Stimulated activated CD4-positive, alpha-beta T cell treated with anti-CD3 and anti-CD28 coated beads, Interleukin-12 subunit alpha, Interleukin-12 subunit beta, amount 100 ng/mL, for 48 hours (primary cell): ENCODE results near the gene ASB7.

ENCODE experiments used
- DNase-seq, 3 donors: peaks; one replicate each; pipeline ENCODE4 v3.0.0-alpha.2; 2020; ENCODE audit warnings: low read depth in 2 of 3, low spot score in 1 of 3

ASB7 gene

DNA sequence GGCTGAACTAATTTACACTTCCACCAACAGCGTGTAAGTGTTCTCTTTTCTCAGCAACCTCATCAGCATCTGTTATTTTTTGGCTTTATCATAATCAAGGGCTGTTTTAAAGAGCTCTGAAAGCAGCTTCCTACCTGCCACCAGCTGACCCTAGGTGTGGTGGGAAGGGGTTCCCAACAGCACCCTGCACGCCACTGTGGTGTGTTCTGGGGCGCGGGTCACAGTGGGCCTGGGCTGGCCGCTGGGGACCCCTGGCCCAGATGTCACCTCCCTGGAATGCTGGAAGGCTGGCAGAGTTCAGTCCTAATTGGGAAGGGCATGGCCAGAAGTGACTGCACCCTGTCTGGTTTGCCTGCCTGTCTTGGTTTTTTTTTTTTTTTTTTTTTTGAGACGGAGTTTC lies 82.2 kb downstream of the ASB7 start:
- no peak for DNase-seq

DNA sequence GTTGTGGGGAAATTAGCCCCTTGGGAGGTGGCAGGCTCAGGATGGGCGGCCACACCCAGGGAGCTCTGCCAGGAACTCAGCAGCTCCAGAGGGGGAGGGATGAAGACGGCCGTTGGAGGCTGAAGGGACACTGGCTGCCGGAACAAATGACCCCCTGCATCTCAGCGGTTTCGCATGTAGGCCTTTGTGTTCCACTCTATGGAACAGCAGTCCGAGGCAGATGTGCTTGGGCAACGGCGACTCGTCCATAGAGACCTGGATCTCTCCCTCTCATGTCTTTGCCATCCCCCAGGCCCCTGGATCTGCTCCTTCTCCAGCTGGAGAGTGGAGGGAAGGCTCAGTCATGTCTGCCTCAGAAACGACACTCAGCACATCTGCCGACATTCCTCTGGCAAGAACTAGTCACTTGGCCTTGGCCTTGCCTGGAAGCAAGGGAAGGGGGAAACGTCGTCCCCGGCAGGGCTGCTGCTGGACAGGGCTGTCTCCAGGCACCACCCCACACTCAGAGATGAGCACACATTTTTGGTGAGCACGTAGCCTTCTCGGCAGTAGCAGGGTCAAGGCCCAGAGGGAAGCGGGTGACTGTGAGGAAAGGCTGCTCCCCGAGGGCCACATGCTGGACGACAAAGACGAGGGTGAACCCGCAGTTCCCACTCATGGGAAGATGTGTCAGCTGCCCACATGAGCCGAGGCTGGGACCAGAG lies 83.8 kb downstream of the ASB7 start:
- DNase-seq = no peak

DNA sequence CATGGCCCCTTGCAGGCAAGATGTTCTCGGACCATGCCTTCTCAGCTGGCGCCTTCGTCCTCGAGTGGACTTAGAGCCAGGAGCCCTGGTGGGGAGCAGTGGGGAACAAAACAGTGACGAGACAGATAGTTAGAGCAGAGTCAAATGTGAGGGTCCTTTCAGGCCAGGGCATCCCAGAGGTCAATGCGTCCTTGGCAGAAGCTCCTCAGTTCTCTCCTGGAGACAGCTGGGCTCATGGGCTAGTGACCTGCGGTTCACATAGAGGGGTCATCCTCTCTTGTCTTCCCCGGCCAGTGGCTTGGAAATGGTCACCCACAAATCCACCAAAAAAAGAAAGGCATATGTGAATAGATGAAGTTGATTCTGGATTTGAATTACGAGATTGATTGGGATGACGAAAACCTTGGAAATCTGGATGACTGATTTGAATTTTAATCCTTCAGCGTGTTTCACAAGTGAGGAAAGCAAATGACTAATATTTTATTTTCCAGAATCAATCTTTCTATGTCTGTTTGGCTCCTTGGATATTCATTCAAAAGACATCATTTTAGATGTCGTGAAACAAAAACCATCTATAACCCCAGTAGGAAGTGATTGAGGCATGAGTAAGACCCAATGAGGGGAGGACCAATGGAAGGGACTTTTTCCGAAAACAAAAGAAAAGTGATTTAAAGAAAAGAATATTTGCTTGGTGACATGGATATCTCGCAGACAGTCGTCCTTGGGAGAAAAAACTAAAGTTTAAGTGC lies 84.5 kb downstream of the ASB7 start:
- no peak for DNase-seq

DNA sequence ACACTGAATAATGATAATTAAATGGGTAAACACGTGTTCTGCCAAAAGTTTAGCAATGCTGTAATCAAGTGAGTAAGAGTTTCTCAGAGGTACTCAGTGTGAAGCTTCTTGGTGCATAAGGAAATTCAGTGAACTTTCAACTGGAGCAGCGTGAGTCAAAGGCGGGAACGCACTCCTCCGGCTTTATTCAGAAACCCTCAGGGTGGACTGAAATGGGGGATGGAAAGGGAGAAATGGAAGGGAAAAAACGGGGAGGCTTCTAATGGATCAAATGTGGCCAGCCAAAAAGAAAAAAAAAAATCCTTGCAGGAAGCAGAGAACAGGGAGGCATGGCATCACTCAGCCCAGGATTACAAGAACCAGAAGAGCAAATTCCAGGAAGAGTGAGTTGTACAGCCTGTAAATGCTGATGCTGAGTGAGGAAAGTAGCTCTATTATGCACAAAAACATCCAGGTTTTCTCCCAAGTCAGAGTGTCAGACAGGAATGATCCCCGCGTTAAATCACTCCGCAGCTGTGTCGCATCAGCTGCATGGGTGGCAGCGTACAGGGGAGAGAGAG lies 85.3 kb downstream of the ASB7 start:
- no peak for DNase-seq

DNA sequence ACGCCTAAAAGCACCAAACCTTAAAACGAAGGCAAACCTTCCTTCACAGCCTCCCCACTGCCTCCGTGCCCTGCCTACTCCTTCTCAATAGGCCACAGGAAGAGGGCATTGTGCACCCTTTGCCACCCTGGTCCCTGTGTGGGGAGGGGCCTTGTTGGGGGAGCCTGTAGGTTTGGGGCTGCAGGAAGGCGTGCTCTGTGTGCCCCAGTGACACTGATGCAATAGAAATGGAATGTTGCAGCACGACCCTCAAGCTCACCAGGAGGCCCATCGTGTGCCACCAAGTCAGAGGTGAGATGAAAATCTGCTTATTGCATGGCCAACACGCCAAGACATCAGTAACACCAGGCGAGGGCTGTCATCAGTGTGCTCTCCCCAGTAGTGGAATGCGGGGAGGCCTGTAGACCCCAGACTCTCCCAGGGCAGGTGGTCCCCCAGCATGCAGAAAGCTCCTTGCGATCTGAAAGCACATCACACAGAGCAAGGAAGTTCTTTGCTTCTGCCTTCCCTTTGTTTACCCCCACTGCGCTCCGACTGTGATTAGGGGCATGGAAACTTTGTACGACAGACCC lies 86.2 kb downstream of the ASB7 start:
- no peak for DNase-seq

DNA sequence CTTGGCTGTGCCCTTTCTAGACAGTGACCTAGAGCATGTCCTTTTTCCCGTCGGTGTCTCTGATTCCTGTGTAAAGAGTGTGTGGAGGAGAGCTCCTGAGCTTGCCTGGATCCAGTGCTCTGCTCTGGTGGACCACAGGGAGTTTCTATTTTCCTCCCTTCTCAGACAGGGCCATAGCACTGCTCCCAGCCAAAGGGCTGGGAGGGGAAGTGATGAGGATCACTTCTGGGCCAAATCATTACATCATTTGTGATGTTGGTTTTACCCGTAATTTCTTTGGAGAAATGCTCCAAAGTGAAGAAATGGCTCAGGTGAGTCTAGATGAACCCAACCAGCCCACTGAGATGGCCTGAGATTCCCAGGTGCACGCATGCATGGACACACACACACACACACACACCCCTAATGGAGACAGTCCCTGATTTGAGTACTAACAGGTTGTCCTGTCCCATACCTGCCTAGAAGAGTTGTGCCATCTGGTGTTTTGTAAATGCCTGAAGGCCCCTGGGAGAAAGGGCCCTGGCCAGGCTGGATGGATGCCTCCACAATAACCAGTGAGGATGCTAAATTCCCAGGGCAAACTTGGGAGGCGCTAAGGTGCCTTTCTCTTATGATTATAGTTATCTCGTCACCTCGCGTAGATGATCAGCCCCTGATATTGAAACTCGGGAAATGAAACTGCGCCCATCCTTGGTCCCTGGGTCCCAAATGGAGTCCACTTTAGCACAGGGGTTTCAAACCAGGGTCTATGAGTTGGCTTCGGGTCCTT lies 86.9 kb downstream of the ASB7 start:
- DNase-seq = no peak

DNA sequence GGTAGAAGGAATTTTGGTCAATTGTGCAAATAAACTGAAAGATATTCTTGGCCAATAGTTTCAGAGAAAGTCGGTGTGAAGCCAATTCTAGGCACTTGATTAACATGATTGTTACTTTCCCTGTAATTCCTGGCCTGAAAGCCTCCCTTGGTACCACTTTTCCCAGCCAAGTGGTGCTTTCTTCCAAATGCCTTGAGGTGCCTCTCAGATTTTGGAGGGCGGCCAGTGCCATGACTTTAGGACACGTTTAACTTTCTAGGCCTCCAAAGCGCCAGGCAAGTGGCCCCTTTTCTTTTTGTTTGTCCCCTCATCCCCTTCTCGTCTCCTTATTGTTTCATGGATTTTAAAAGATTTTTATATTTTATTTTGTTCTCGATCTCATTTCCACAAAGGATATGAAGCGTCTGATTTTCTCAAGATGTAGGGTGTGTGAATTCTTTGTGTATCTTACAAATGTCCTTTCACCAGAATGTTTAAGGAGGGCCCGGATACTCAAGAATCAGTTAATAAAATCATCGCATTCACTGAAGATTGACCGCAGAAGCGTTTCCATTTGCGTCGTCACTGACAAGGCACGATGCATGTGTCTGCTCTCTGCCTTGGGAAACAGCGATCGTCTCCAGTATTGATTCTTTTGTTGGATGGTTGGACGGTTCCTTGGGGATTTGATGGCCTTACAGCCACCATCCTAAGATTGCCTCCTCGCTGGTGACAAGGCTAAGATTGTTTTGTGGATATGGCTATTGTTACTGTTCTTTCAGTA lies 87.8 kb downstream of the ASB7 start:
- no peak for DNase-seq

DNA sequence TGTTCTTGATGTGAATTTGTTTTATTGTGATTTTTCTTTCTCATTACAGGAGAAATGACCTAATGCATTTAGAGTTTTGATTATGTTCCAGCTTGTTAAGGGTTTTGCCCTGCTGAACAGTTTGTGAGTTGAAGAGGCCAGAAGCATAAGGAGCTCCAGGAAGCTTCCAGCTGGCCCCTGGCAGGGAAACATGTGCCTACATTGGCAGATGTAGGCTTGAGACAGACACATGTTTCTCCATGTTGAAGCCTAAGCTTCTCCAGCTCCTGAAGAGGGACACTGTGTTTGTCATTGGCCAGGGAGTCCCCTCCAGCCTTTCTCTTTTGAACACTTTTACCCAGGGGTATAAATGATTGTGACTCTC lies 88.4 kb downstream of the ASB7 start:
- DNase-seq = no peak

DNA sequence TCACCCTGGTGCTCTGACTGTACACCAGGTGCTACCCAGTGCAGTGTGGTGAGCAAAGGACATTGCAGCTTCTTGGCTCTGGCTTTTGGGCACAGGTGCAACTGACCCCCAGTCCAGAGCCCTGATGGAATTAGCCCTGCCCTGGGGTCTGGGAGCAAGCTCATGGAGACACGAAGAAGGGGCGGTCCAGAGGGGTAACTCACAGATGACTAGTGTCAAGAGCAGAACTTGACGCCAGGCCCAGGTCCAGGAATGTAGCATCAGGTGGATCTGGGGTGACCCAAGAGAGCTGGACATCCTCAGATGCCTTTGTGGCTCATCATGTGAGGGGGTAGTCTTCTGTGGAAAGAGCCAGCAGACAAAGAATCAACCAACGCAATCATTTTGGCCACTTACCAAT lies 88.9 kb downstream of the ASB7 start:
- no peak for DNase-seq

DNA sequence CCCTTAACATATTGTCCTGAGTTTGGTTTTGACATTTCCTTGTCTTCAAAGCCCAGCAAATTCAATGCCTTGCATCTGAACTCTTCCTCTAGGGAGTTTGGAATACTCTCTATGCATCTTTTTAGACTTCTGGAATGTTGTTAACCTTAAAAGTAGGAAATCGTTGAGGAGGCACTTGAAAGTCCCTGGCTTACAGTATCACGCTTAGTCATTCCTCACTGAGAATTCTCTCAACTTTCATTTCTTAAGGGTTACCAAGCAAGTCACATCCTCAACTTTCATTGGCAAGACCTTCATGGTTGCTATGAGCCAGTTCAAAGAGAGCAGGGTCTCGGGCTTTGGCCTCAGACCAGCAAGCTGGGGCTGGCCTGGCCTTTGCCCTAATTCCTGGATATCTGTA lies 89.9 kb downstream of the ASB7 start:
- DNase-seq = no peak

DNA sequence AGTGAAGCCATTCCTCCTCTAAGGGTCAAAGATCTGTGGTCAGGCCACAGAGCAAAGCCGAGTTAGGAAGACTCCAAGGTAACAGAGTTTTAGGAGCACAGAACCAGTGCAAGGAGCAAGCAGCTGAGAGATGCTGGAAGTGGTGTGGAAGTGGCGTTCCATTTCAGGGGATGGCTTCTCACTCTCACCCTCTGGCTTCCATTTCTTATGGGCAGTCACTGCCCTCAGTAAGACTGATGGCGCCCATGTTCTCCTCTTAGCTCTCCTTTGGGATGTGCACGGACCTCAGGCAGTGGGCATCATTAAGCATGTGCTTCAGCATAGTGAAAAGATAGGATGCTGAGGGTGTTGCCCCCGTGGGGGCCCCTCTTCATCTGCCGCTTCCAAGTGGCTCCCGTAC lies 90.3 kb downstream of the ASB7 start:
- no peak for DNase-seq

DNA sequence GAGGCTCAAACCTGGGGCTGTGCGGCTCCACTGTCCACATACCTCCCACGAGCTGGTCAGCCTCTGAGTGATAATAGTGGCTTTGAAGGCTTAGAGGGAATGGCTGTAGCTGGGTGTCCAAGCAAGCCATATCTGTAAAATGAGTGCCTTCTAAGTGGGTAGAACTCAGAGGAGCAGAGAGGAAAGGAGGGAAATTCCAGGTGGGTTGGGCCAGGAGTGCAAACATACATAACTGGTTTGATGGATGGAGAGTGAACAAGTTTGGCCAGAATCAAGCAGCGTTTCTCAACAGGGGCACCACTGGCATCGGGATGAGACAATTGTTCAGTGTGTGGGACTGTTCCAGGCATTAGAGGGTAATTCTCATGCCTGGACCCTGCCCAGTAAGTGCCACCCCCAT lies 91.1 kb downstream of the ASB7 start:
- DNase-seq = no peak

DNA sequence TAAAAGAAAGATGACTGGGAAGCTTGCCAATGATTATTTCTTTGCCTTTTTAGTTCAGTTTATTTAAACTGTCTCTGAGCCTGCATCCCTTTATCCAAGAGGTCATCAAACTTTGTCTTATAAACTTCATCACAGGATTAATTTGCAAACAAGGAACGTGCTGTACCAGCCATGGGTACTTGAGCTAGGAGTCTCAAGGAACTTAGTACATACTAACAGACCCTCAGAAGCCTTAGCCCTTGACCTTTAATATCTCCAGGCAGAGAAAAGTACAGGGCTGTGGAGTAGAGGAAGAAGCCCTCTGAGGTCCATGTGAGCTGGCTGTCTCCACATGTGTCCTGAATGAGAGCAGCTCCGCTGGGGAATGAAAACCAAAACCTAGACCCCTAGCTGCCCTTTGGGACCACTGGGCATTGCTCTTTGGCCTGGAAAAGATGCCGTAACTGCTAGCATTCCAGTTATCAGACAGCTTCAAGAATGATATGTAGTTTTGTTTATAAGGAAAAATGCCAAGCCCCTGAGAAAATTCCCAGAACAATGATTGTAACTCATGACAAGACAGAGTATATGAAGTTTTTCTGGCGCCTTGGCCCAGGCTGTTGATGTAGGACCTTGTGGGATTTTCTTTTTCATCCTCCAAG lies 92.1 kb downstream of the ASB7 start:
- no peak for DNase-seq

DNA sequence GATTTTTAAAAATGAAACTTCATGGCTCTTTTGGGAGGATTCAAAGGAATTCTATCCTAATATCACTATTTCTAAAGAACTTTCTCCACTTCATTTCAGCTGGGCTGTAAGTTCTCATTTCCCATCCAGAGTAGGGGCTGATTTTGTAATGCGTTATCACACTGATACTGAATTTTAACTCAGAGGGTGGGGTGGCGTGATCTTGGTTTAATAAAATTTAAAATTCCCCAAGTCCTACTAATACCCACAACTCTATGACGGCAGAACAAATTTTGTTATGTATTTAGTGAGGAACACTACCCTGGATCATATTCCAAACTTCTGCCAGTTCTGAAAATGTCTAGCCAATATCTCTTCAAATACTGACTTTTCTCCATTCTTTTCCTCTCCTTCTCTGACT lies 92.7 kb downstream of the ASB7 start:
- DNase-seq = no peak

DNA sequence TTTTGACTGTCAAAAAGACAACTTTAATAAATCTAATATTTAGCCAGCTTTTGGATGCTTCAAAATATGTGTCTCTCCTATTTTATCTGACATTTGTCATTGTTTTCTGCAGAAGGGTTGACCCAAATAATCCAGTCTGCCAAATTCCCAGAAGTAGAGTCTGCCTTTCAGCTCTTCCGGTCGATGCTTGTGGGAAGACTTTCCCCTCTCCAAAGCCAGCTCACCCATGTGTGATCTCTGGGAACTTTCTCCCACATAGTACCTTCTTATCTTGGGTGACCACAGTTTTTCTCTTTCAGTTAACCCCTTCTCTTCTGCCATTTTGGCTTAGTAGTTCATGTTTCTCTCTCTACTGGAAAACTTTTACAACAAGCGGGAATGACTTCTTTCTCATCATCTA lies 94.1 kb downstream of the ASB7 start:
- no peak for DNase-seq
